Smooth muscle cell (in vitro differentiated cells): ENCODE measurements around the gene PGLYRP3. TPM values are rescaled to one million over a fixed set of nuclear protein-coding genes. Genes with fewer than 3 reads are reported as not detected.

Source experiments
- DNase-seq: peaks from one replicate; lab custom pipeline; 2025; ENCODE audit not compliant: unreplicated experiment; lab: John Stamatoyannopoulos, UW
- H2AFZ ChIP-seq: fragments of 200-600 bp; sonication (generic); 2 replicates; pipeline ENCODE4 v1.6.0; 2016; ENCODE audit warnings: antibody characterized with exemption, low read depth, mild to moderate bottlenecking
- H3F3A ChIP-seq: fragments of 200-600 bp; sonication (generic); 2 replicates; pipeline ENCODE4 v1.6.0; 2017; ENCODE audit warnings: antibody characterized with exemption, low read depth
- H3K27ac ChIP-seq: fragments of 200-600 bp; sonication (generic); 2 replicates; pipeline ENCODE4 v1.5.1; 2016; ENCODE audit warnings: low read depth, mild to moderate bottlenecking
- H3K27me3 ChIP-seq: fragments of 200-600 bp; sonication (generic); 2 replicates; pipeline ENCODE4 v1.6.1; 2016; ENCODE audit warnings: low read depth, mild to moderate bottlenecking
- H3K36me3 ChIP-seq: fragments of 200-600 bp; sonication (generic); 2 replicates; pipeline ENCODE4 v1.5.1; 2016; ENCODE audit warnings: low read depth
- H3K4me1 ChIP-seq: fragments of 200-600 bp; sonication (generic); 2 replicates; pipeline ENCODE4 v1.5.1; 2016; ENCODE audit warnings: low read depth
- H3K4me2 ChIP-seq: fragments of 200-600 bp; sonication (generic); 2 replicates; pipeline ENCODE4 v1.6.0; 2016; ENCODE audit warnings: mild to moderate bottlenecking
- H3K4me3 ChIP-seq: fragments of 200-600 bp; sonication (generic); 2 replicates; pipeline ENCODE4 v1.5.1; 2016; ENCODE audit warnings: mild to moderate bottlenecking
- H3K79me2 ChIP-seq: fragments of 200-600 bp; sonication (generic); 2 replicates; pipeline ENCODE4 v1.6.0; 2016; ENCODE audit warnings: low read depth, mild to moderate bottlenecking
- H3K9ac ChIP-seq: fragments of 200-600 bp; sonication (generic); 2 replicates; pipeline ENCODE4 v1.6.0; 2016; ENCODE audit warnings: low read depth
- H3K9me3 ChIP-seq: fragments of 200-600 bp; sonication (generic); replicated peaks from 2 replicates; pipeline ENCODE4 v1.5.1; 2016; ENCODE audit warnings: low read depth
- H4K20me1 ChIP-seq: fragments of 200-600 bp; sonication (generic); 2 replicates; pipeline ENCODE4 v1.6.0; 2016; ENCODE audit warnings: low read depth
- WGBS: methylation state at CpG from one replicate; pipeline ENCODE4 v1.1.7; 2016; ENCODE audit warnings: low lambda C conversion rate; 5-methylcytosine and 5-hydroxymethylcytosine counted together
- polyA plus RNA-seq: library from polyadenylated mRNA; unstranded; fragments of >200 nt; fragmentation: Nextera tagmentation; extraction: Ambion mirVana; gene quantifications from 2 replicates; pipeline ENCODE4 v1.2.1, GENCODE V29; 2016
- total RNA-seq: library from RNA; depleted of rRNA; stranded (reverse); fragments of >200 nt; gene quantifications from 2 replicates; pipeline ENCODE4 v1.2.3, GENCODE V29; 2014
- TF ChIP-seq, protein P1 (sequence below): fragments of 200-600 bp; sonication (generic); IDR thresholded peaks from 2 replicates; pipeline ENCODE4 v1.5.1; 2017; ENCODE audit warnings: borderline replicate concordance, mild to moderate bottlenecking, antibody characterized with exemption; ENCODE audit not compliant: insufficient read depth, poor library complexity, severe bottlenecking

PGLYRP3 gene
- total and polyA plus RNA-seq, 2 experiments from 2014 or later = 0.31 TPM; not detected in 1

DNA sequence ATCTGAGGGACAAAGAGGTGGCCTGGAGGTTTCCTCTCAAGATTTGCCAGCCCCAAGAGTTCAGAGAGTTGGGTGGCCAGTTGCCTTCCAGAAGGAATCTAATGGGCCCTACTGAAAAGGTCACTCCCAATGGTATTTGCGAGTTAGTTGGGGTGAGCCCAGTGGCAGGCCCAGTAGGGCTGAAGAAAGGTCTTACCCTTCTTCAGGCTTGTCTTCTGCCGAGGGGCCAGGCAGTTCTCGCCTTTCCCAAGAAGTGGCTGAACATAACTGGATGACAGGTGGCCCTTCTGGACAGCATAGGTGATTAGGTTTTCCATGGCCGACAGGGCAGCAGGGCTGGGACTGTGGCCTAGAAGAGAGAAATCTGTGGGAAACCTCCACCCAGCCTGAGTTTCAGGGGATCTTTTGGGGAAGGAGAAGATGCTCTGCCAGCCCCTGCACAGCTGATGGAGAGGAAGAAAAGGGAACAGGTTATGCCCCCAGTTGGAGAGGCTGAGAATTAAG is 28.7 kb upstream of the PGLYRP3 start:
- Histone ChIP-seq H3K27ac (no peak overlapping the region), H3K9me3 (no peaks in the 10 kb centered on the region), H3K9ac (no peak overlapping the region), H3K4me1 (no peaks in the 10 kb centered on the region), H3K27me3 (no peaks in the 10 kb centered on the region), H3K4me3 (no peak overlapping the region), H2AFZ (no peak overlapping the region), H3K36me3 (no peaks in the 10 kb centered on the region), H4K20me1 (no peaks in the 10 kb centered on the region), H3K4me2 (no peak overlapping the region), H3K79me2 (no peaks in the 10 kb centered on the region), H3F3A (no peaks in the 10 kb centered on the region)
- WGBS = 73% methylated on average over 4 of the region's 4 CpGs
- TF ChIP-seq, protein P1, sequence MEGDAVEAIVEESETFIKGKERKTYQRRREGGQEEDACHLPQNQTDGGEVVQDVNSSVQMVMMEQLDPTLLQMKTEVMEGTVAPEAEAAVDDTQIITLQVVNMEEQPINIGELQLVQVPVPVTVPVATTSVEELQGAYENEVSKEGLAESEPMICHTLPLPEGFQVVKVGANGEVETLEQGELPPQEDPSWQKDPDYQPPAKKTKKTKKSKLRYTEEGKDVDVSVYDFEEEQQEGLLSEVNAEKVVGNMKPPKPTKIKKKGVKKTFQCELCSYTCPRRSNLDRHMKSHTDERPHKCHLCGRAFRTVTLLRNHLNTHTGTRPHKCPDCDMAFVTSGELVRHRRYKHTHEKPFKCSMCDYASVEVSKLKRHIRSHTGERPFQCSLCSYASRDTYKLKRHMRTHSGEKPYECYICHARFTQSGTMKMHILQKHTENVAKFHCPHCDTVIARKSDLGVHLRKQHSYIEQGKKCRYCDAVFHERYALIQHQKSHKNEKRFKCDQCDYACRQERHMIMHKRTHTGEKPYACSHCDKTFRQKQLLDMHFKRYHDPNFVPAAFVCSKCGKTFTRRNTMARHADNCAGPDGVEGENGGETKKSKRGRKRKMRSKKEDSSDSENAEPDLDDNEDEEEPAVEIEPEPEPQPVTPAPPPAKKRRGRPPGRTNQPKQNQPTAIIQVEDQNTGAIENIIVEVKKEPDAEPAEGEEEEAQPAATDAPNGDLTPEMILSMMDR = no peak
- DNase-seq = no peak

DNA sequence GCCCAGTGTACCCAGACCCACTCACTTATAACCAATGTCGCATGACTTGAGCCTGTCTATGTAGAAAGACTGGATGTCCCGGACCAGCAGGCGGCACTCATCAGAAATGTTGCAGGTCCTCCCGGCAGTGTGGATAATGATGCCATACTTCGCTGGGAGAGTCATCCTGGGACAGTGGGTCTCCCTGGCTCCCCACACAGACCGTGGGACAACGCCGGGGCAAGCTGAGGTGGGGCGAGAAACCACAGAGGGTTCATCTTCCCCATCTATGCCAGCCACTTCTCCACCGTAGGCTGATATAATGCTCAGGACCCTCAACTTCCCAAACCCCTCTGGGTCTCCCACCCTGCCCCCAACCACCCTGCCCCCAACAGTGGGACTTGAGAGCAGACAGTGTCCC is 27.6 kb upstream of the PGLYRP3 start:
- Histone ChIP-seq H3K27ac (no peak overlapping the region), H3K9me3 (no peaks in the 10 kb centered on the region), H3K36me3 (no peaks in the 10 kb centered on the region), H3K9ac (no peak overlapping the region), H3F3A (no peaks in the 10 kb centered on the region), H3K4me2 (no peak overlapping the region), H3K27me3 (no peaks in the 10 kb centered on the region), H2AFZ (no peak overlapping the region), H4K20me1 (no peaks in the 10 kb centered on the region), H3K4me3 (no peak overlapping the region), H3K4me1 (no peaks in the 10 kb centered on the region), H3K79me2 (no peaks in the 10 kb centered on the region)
- 87% methylated on average over 10 of the region's 10 CpGs for WGBS
- DNase-seq = no peak
- TF ChIP-seq, protein P1 = no peak

DNA sequence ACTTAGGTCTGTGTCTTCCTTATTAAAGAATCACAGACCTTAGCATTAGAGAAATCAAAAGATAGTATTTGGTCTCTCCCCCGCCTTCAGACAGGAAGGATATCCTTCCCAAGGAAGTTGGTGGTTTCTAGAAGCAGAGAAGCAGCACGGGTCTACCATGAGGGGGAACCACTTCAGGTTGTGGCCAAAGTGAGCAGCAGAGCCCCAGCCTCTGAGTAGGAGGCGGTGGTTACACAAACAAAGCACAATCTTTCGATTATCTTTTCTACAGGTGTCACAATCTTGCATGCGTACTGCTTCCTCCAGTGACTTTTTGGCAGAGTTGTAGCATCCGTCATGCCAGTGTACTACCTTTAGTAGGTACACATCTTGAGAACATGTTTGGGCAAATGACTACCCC is 27.1 kb upstream of the PGLYRP3 start:
- Histone ChIP-seq H2AFZ (no peak overlapping the region), H3K4me3 (no peak overlapping the region), H3K79me2 (no peaks in the 10 kb centered on the region), H3K4me2 (no peak overlapping the region), H3K27me3 (no peaks in the 10 kb centered on the region), H3K36me3 (no peaks in the 10 kb centered on the region), H3K9me3 (no peaks in the 10 kb centered on the region), H4K20me1 (no peaks in the 10 kb centered on the region), H3F3A (no peaks in the 10 kb centered on the region), H3K9ac (no peak overlapping the region), H3K27ac (no peak overlapping the region), H3K4me1 (no peaks in the 10 kb centered on the region)
- DNase-seq = no peak
- WGBS = 71% methylated on average over 6 of the region's 6 CpGs
- TF ChIP-seq, protein P1 = no peak

DNA sequence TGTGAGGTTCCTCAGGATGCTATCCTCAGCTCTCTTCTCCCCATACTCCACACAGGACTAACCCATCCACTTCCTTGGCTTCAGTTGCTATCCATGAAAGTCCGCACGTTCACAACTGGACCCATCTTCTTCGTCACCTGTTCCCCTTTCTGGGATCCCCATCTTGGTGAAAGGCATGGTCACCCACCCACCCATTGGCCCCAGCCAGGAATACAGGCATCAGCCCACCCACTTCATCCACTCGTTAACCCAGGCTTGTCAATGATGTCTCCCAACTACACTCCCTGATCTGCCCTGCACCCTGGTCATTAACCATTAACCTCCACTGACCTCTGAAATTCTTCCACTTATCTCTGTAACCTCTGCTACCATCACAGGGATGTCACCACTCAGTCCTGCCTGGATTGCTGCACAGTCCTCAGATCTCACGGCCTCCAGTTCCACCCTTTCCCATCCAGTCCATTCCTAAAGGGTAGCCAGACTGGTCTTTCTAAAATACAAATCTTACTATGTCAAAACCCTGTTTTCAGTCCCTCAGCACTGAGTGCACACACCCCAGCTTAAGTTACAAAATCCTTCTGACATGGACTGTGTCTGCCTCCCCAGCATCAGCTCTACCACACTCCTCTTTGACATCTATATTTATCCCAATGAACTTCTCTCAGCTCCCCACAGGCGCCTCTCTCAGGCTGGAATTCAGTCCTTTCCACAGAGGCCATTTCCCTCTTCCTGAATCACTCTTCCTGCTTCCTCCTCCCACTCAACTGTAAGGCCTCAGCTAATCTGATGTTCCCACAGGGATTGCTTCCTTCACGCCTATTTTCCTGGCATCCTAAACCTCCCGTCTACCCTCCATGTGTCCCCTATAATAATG is 25.5 kb upstream of the PGLYRP3 start:
- H3K27me3 ChIP-seq = no peaks in the 10 kb centered on the region
- no peak overlapping the region for H3K27ac ChIP-seq
- H3K4me2 ChIP-seq = no peak overlapping the region
- no peak overlapping the region for H2AFZ ChIP-seq
- H4K20me1 ChIP-seq = no peaks in the 10 kb centered on the region
- WGBS = 78% methylated on average over 8 of the region's 8 CpGs
- no peaks in the 10 kb centered on the region for H3K9me3 ChIP-seq
- no peaks in the 10 kb centered on the region for H3K4me1 ChIP-seq
- H3K9ac ChIP-seq = no peak overlapping the region
- no peaks in the 10 kb centered on the region for H3F3A ChIP-seq
- no peak overlapping the region for H3K4me3 ChIP-seq
- TF ChIP-seq, protein P1 = no peak
- no peak for DNase-seq
- H3K79me2 ChIP-seq = no peaks in the 10 kb centered on the region
- no peaks in the 10 kb centered on the region for H3K36me3 ChIP-seq
